PC-9 (cell line): ENCODE measurements around the gene ARHGAP28. TPM values are rescaled to one million over a fixed set of nuclear protein-coding genes. Genes with fewer than 3 reads are reported as not detected.

ENCODE experiments used
- BruUV-seq: library from RNA; stranded (reverse); fragments of 400-500 nt; replicated peaks from 2 replicates; lab custom pipeline; 2021; lab: Mats Ljungman, UMichigan
- CTCF ChIA-PET: fragments of 300-600 bp; sonication (Branson Sonifier 250); formaldehyde crosslinking; loops from one replicate; lab custom pipeline; 2022; ENCODE audit warnings: antibody characterized with exemption; lab: Charles Lee
- POLR2A ChIA-PET: fragments of 300-600 bp; sonication (Branson Sonifier 250); formaldehyde crosslinking; loops from one replicate; lab custom pipeline; 2022; ENCODE audit warnings: antibody characterized with exemption; ENCODE audit not compliant: unreplicated experiment; lab: Charles Lee
- DNase-seq, 2 experiments: peaks; one replicate each; pipeline versions ENCODE4 v3.0.0 to v3.0.0-alpha.2; 2015 to 2022; ENCODE audit warnings: mixed read lengths in 1 of 2
- H2AFZ ChIP-seq: fragments of 200-600 bp; sonication (generic); 2 replicates; pipeline ENCODE4 v1.8.1; 2017; ENCODE audit warnings: antibody characterized with exemption
- H3F3A ChIP-seq: fragments of 200-600 bp; sonication (generic); 2 replicates; pipeline ENCODE4 v1.8.1; 2017; ENCODE audit warnings: antibody characterized with exemption, mild to moderate bottlenecking, low read depth; ENCODE audit not compliant: insufficient read depth
- H3K27ac ChIP-seq: fragments of 200-600 bp; sonication (generic); 2 replicates; pipeline ENCODE4 v1.6.1; 2016; ENCODE audit warnings: mixed run types
- H3K27me3 ChIP-seq: fragments of 200-600 bp; sonication (generic); 2 replicates; pipeline ENCODE4 v1.6.1; 2016; ENCODE audit warnings: low read depth, mixed run types; ENCODE audit not compliant: insufficient read depth
- H3K36me3 ChIP-seq: fragments of 200-600 bp; sonication (generic); 2 replicates; pipeline ENCODE4 v1.6.1; 2016; ENCODE audit warnings: low read depth, mixed run types
- H3K4me1 ChIP-seq: fragments of 200-600 bp; sonication (generic); replicated peaks from 2 replicates; pipeline ENCODE4 v1.6.1; 2016; ENCODE audit warnings: mixed run types; ENCODE audit not compliant: insufficient read depth
- H3K4me2 ChIP-seq: fragments of 200-600 bp; sonication (generic); 2 replicates; pipeline ENCODE4 v1.6.1; 2017; ENCODE audit warnings: mixed run types
- H3K4me3 ChIP-seq: fragments of 200-600 bp; sonication (generic); 2 replicates; pipeline ENCODE4 v1.6.1; 2016; ENCODE audit warnings: mixed run types
- H3K79me2 ChIP-seq: fragments of 200-600 bp; sonication (generic); 2 replicates; pipeline ENCODE4 v1.6.1; 2017; ENCODE audit warnings: low read depth, mixed run types
- H3K9me2 ChIP-seq: fragments of 200-600 bp; sonication (generic); 2 replicates; pipeline ENCODE4 v1.8.1; 2017; ENCODE audit warnings: mild to moderate bottlenecking; ENCODE audit not compliant: insufficient read depth
- H3K9me3 ChIP-seq: fragments of 200-600 bp; sonication (generic); 2 replicates; pipeline ENCODE4 v1.8.1; 2016; ENCODE audit warnings: low read depth; ENCODE audit not compliant: insufficient read depth
- H4K20me1 ChIP-seq: fragments of 200-600 bp; sonication (generic); 2 replicates; pipeline ENCODE4 v1.8.1; 2017; ENCODE audit not compliant: insufficient read depth
- CTCF ChIP-seq: fragments of 200-600 bp; sonication (generic); conservative IDR thresholded peaks from 2 replicates; pipeline ENCODE4 v1.6.1; 2017; ENCODE audit warnings: mixed run types, antibody characterized with exemption, mild to moderate bottlenecking, moderate library complexity
- EZH2 ChIP-seq: fragments of 200-600 bp; sonication (generic); IDR thresholded peaks from 2 replicates; pipeline ENCODE4 v1.8.0; 2017; ENCODE audit warnings: antibody characterized with exemption, low read depth
- intact Hi-C: fragments of 100-400 bp; cut with micrococcal nuclease; formaldehyde crosslinking; loops from one replicate; pipeline ENCODE4 v1.10.0; 2022; ENCODE audit not compliant: unreplicated experiment
- total RNA-seq: library from RNA; stranded (reverse); gene quantifications from 2 replicates; pipeline ENCODE4 v1.2.3, GENCODE V29; 2021

ARHGAP28 gene
- total RNA-seq, 1 experiment from 2014 or later, result not detected

- DNase-seq, result no peak
- Histone ChIP-seq H3K9me2 (no peaks in the 10 kb centered on the region), H3F3A (no peaks in the 10 kb centered on the region), H3K36me3 (no peaks in the 10 kb centered on the region), H2AFZ (no peak overlapping the region), H4K20me1 (no peaks in the 10 kb centered on the region), H3K4me3 (no peak overlapping the region), H3K27ac (no peak overlapping the region), H3K4me1 (no peaks in the 10 kb centered on the region), H3K4me2 (no peak overlapping the region), H3K27me3 (peaks cover 92% of the 10 kb centered on the region), H3K9me3 (no peaks in the 10 kb centered on the region), H3K79me2 (no peaks in the 10 kb centered on the region)
- POLR2A ChIA-PET, result no interaction called here
- CTCF ChIA-PET, result no interaction called here
- TF ChIP-seq EZH2, result no peak
- no peak for TF ChIP-seq CTCF
- intact Hi-C loops, result no loop called here
- no TSS peak for BruUV-seq
These were observed 213.2 kb downstream of the ARHGAP28 start for GRCh38 chr18:6942742-6943141.

GRCh38 chr18:6943143-6943542, 213.6 kb downstream of the ARHGAP28 start:
- BruUV-seq, result no TSS peak

GRCh38 chr18:6947338-6948030, 218.0 kb downstream of the ARHGAP28 start:
- Histone ChIP-seq H2AFZ (no peak overlapping the region), H3K9me2 (no peaks in the 10 kb centered on the region), H3K4me1 (no peaks in the 10 kb centered on the region), H3K36me3 (no peaks in the 10 kb centered on the region), H3F3A (no peaks in the 10 kb centered on the region), H3K4me2 (no peak overlapping the region), H3K27ac (no peak overlapping the region), H4K20me1 (no peaks in the 10 kb centered on the region), H3K9me3 (no peaks in the 10 kb centered on the region), H3K79me2 (no peaks in the 10 kb centered on the region), H3K4me3 (no peak overlapping the region), H3K27me3 (peaks cover 95% of the 10 kb centered on the region)
- ChIA-PET CTCF (no interaction called here), POLR2A (no interaction called here)
- no TSS peak for BruUV-seq
- TF ChIP-seq CTCF, result no peak
- TF ChIP-seq EZH2, result no peak
- DNase-seq, result no peak
- intact Hi-C loops, result no loop called here

More at GRCh38 chr18:6943143-6943542, 213.6 kb downstream of the ARHGAP28 start:
- H3K9me3 ChIP-seq, result no peaks in the 10 kb centered on the region
- no peak for DNase-seq
- no peak overlapping the region for H3K4me2 ChIP-seq
- H3K9me2 ChIP-seq, result no peaks in the 10 kb centered on the region
- no peaks in the 10 kb centered on the region for H3K79me2 ChIP-seq
- no peak overlapping the region for H2AFZ ChIP-seq
- H3K4me3 ChIP-seq, result no peak overlapping the region
- TF ChIP-seq CTCF (no peak), EZH2 (no peak)
- no peaks in the 10 kb centered on the region for H3F3A ChIP-seq
- no peak overlapping the region for H3K27ac ChIP-seq
- ChIA-PET CTCF (no interaction called here), POLR2A (no interaction called here)
- no peaks in the 10 kb centered on the region for H4K20me1 ChIP-seq
- H3K4me1 ChIP-seq, result no peaks in the 10 kb centered on the region
- H3K27me3 ChIP-seq, result peaks cover 92% of the 10 kb centered on the region
- intact Hi-C loops, result no loop called here
- no peaks in the 10 kb centered on the region for H3K36me3 ChIP-seq
